ENCODE data around the gene CELF5. TPM values are rescaled to one million over a fixed set of nuclear protein-coding genes. Genes with fewer than 3 reads are reported as not detected.

The CELF5 gene
- total RNA-seq, 1 donor from 2014 or later = not detected

GRCh38 chr19:3270902-3271301 lies 46.4 kb downstream of the CELF5 start:
- H3K9ac ChIP-seq (ENCODE audit: low read depth in 1 of 3, low read length in 3 of 3) = no peak overlapping the region
- H3K27me3 ChIP-seq (ENCODE audit: control insufficient read depth in 3 of 3, insufficient read depth in 3 of 3, low read length in 3 of 3) = peaks cover 58 to 78% (median 66%) of the 10 kb centered on the region in 3 donors
- no peaks in the 10 kb centered on the region for H3K36me3 ChIP-seq (ENCODE audit: control insufficient read depth in 3 of 3, insufficient read depth in 3 of 3, low read length in 3 of 3)
- H3K9me3 ChIP-seq (ENCODE audit: control insufficient read depth in 3 of 3, low read length in 3 of 3) = peaks cover 0 to 2% (median 0%) of the 10 kb centered on the region in 3 donors
- H3K4me3 ChIP-seq (ENCODE audit: low read length in 3 of 3) = no peak overlapping the region
- H3K4me1 ChIP-seq (ENCODE audit: control insufficient read depth in 3 of 3, insufficient read depth in 3 of 3, low read length in 3 of 3) = peaks cover 0 to 3% (median 2%) of the 10 kb centered on the region in 3 donors
- no peak overlapping the region for H3K27ac ChIP-seq (ENCODE audit: low read depth, low read length)

GRCh38 chr19:3272401-3272931 lies 48.0 kb downstream of the CELF5 start:
- Histone ChIP-seq H3K9ac (ENCODE audit: low read depth in 1 of 3, low read length in 3 of 3) (no peak overlapping the region), H3K4me1 (ENCODE audit: control insufficient read depth in 3 of 3, insufficient read depth in 3 of 3, low read length in 3 of 3) (peaks cover 0 to 3% (median 2%) of the 10 kb centered on the region in 3 donors), H3K9me3 (ENCODE audit: control insufficient read depth in 3 of 3, low read length in 3 of 3) (peaks cover 0 to 2% (median 0%) of the 10 kb centered on the region in 3 donors), H3K27ac (ENCODE audit: low read depth, low read length) (no peak overlapping the region), H3K4me3 (ENCODE audit: low read length in 3 of 3) (no peak overlapping the region), H3K36me3 (ENCODE audit: control insufficient read depth in 3 of 3, insufficient read depth in 3 of 3, low read length in 3 of 3) (no peaks in the 10 kb centered on the region), H3K27me3 (ENCODE audit: control insufficient read depth in 3 of 3, insufficient read depth in 3 of 3, low read length in 3 of 3) (peaks cover 57 to 70% (median 60%) of the 10 kb centered on the region in 3 donors)

GRCh38 chr19:3272952-3273351 lies 48.5 kb downstream of the CELF5 start:
- H3K27me3 ChIP-seq (ENCODE audit: control insufficient read depth in 3 of 3, insufficient read depth in 3 of 3, low read length in 3 of 3) = peaks cover 58 to 72% (median 61%) of the 10 kb centered on the region in 3 donors
- H3K4me1 ChIP-seq (ENCODE audit: control insufficient read depth in 3 of 3, insufficient read depth in 3 of 3, low read length in 3 of 3) = peaks cover 0 to 3% (median 2%) of the 10 kb centered on the region in 3 donors
- no peaks in the 10 kb centered on the region for H3K36me3 ChIP-seq (ENCODE audit: control insufficient read depth in 3 of 3, insufficient read depth in 3 of 3, low read length in 3 of 3)
- H3K9ac ChIP-seq (ENCODE audit: low read depth in 1 of 3, low read length in 3 of 3) = no peak overlapping the region
- no peak overlapping the region for H3K27ac ChIP-seq (ENCODE audit: low read depth, low read length)
- no peak overlapping the region for H3K4me3 ChIP-seq (ENCODE audit: low read length in 3 of 3)
- peaks cover 0 to 2% (median 0%) of the 10 kb centered on the region in 3 donors for H3K9me3 ChIP-seq (ENCODE audit: control insufficient read depth in 3 of 3, low read length in 3 of 3)

GRCh38 chr19:3274245-3274941 lies 49.9 kb downstream of the CELF5 start:
- Histone ChIP-seq H3K4me3 (ENCODE audit: low read length in 3 of 3) (no peak overlapping the region), H3K36me3 (ENCODE audit: control insufficient read depth in 3 of 3, insufficient read depth in 3 of 3, low read length in 3 of 3) (no peaks in the 10 kb centered on the region), H3K4me1 (ENCODE audit: control insufficient read depth in 3 of 3, insufficient read depth in 3 of 3, low read length in 3 of 3) (peaks cover 0 to 3% (median 2%) of the 10 kb centered on the region in 3 donors), H3K9me3 (ENCODE audit: control insufficient read depth in 3 of 3, low read length in 3 of 3) (peaks cover 0 to 2% (median 0%) of the 10 kb centered on the region in 3 donors), H3K27ac (ENCODE audit: low read depth, low read length) (no peak overlapping the region), H3K9ac (ENCODE audit: low read depth in 1 of 3, low read length in 3 of 3) (no peak overlapping the region), H3K27me3 (ENCODE audit: control insufficient read depth in 3 of 3, insufficient read depth in 3 of 3, low read length in 3 of 3) (peaks cover 60 to 74% (median 65%) of the 10 kb centered on the region in 3 donors)

- Histone ChIP-seq H3K27ac (ENCODE audit: low read depth, low read length) (no peak overlapping the region), H3K9ac (ENCODE audit: low read depth in 1 of 3, low read length in 3 of 3) (no peak overlapping the region), H3K4me1 (ENCODE audit: control insufficient read depth in 3 of 3, insufficient read depth in 3 of 3, low read length in 3 of 3) (peaks cover 0 to 3% (median 2%) of the 10 kb centered on the region in 3 donors), H3K27me3 (ENCODE audit: control insufficient read depth in 3 of 3, insufficient read depth in 3 of 3, low read length in 3 of 3) (peaks cover 56 to 72% (median 64%) of the 10 kb centered on the region in 3 donors), H3K36me3 (ENCODE audit: control insufficient read depth in 3 of 3, insufficient read depth in 3 of 3, low read length in 3 of 3) (no peaks in the 10 kb centered on the region), H3K9me3 (ENCODE audit: control insufficient read depth in 3 of 3, low read length in 3 of 3) (peaks cover 0 to 2% (median 0%) of the 10 kb centered on the region in 3 donors), H3K4me3 (ENCODE audit: low read length in 3 of 3) (no peak overlapping the region)
Observed at GRCh38 chr19:3274942-3275582, 50.6 kb downstream of the CELF5 start.

- no peak overlapping the region for H3K27ac ChIP-seq (ENCODE audit: low read depth, low read length)
- H3K4me3 ChIP-seq (ENCODE audit: low read length in 3 of 3) = no peak overlapping the region
- peaks cover 0 to 3% (median 2%) of the 10 kb centered on the region in 3 donors for H3K4me1 ChIP-seq (ENCODE audit: control insufficient read depth in 3 of 3, insufficient read depth in 3 of 3, low read length in 3 of 3)
- H3K9ac ChIP-seq (ENCODE audit: low read depth in 1 of 3, low read length in 3 of 3) = no peak overlapping the region
- peaks cover 0 to 2% (median 0%) of the 10 kb centered on the region in 3 donors for H3K9me3 ChIP-seq (ENCODE audit: control insufficient read depth in 3 of 3, low read length in 3 of 3)
- peaks cover 58 to 74% (median 63%) of the 10 kb centered on the region in 3 donors for H3K27me3 ChIP-seq (ENCODE audit: control insufficient read depth in 3 of 3, insufficient read depth in 3 of 3, low read length in 3 of 3)
- no peaks in the 10 kb centered on the region for H3K36me3 ChIP-seq (ENCODE audit: control insufficient read depth in 3 of 3, insufficient read depth in 3 of 3, low read length in 3 of 3)
Observed at GRCh38 chr19:3275583-3276340, 51.3 kb downstream of the CELF5 start.

GRCh38 chr19:3276341-3276799 lies 51.9 kb downstream of the CELF5 start:
- H3K9me3 ChIP-seq (ENCODE audit: control insufficient read depth in 3 of 3, low read length in 3 of 3) = peaks cover 0 to 2% (median 0%) of the 10 kb centered on the region in 3 donors
- peaks cover 0 to 3% (median 2%) of the 10 kb centered on the region in 3 donors for H3K4me1 ChIP-seq (ENCODE audit: control insufficient read depth in 3 of 3, insufficient read depth in 3 of 3, low read length in 3 of 3)
- no peaks in the 10 kb centered on the region for H3K36me3 ChIP-seq (ENCODE audit: control insufficient read depth in 3 of 3, insufficient read depth in 3 of 3, low read length in 3 of 3)
- no peak overlapping the region for H3K27ac ChIP-seq (ENCODE audit: low read depth, low read length)
- no peak overlapping the region for H3K9ac ChIP-seq (ENCODE audit: low read depth in 1 of 3, low read length in 3 of 3)
- no peak overlapping the region for H3K4me3 ChIP-seq (ENCODE audit: low read length in 3 of 3)
- peaks cover 64 to 77% (median 69%) of the 10 kb centered on the region in 3 donors for H3K27me3 ChIP-seq (ENCODE audit: control insufficient read depth in 3 of 3, insufficient read depth in 3 of 3, low read length in 3 of 3)

GRCh38 chr19:3277649-3278048 lies 53.2 kb downstream of the CELF5 start:
- Histone ChIP-seq H3K27ac (ENCODE audit: low read depth, low read length) (no peak overlapping the region), H3K36me3 (ENCODE audit: control insufficient read depth in 3 of 3, insufficient read depth in 3 of 3, low read length in 3 of 3) (no peaks in the 10 kb centered on the region), H3K9ac (ENCODE audit: low read depth in 1 of 3, low read length in 3 of 3) (no peak overlapping the region), H3K4me1 (ENCODE audit: control insufficient read depth in 3 of 3, insufficient read depth in 3 of 3, low read length in 3 of 3) (peaks cover 0 to 3% (median 2%) of the 10 kb centered on the region in 3 donors), H3K27me3 (ENCODE audit: control insufficient read depth in 3 of 3, insufficient read depth in 3 of 3, low read length in 3 of 3) (peaks cover 68 to 79% (median 74%) of the 10 kb centered on the region in 3 donors), H3K4me3 (ENCODE audit: low read length in 3 of 3) (no peak overlapping the region), H3K9me3 (ENCODE audit: control insufficient read depth in 3 of 3, low read length in 3 of 3) (peaks cover 0 to 2% (median 0%) of the 10 kb centered on the region in 3 donors)

- Histone ChIP-seq H3K4me3 (ENCODE audit: low read length in 3 of 3) (no peak overlapping the region), H3K9me3 (ENCODE audit: control insufficient read depth in 3 of 3, low read length in 3 of 3) (no peaks in the 10 kb centered on the region), H3K27me3 (ENCODE audit: control insufficient read depth in 3 of 3, insufficient read depth in 3 of 3, low read length in 3 of 3) (peaks cover 67 to 77% (median 74%) of the 10 kb centered on the region in 3 donors), H3K27ac (ENCODE audit: low read depth, low read length) (no peak overlapping the region), H3K36me3 (ENCODE audit: control insufficient read depth in 3 of 3, insufficient read depth in 3 of 3, low read length in 3 of 3) (no peaks in the 10 kb centered on the region), H3K9ac (ENCODE audit: low read depth in 1 of 3, low read length in 3 of 3) (no peak overlapping the region), H3K4me1 (ENCODE audit: control insufficient read depth in 3 of 3, insufficient read depth in 3 of 3, low read length in 3 of 3) (peaks cover 0 to 3% (median 2%) of the 10 kb centered on the region in 3 donors)
Observed at GRCh38 chr19:3278294-3278693, 53.8 kb downstream of the CELF5 start.
